Lower leg skin (tissue), 3 donors: ENCODE results near the gene VRK3.
"Not testable (repeated sequence)": the region's sequence is repeated elsewhere in the genome, so short reads cannot be mapped to it uniquely, and the experiment has no call there.

Experiments
- POLR2A ChIP-seq, 2 donors: fragments of 450-650 bp; IDR thresholded peaks; one replicate each; pipeline ENCODE4 v1.6.1; 2016 to 2017; ENCODE audit warnings: antibody characterized with exemption in 2 of 2, mild to moderate bottlenecking in 1 of 2, moderate library complexity in 1 of 2
- TF ChIP-seq, protein P1 (sequence below), 3 donors: fragments of 450-650 bp; IDR thresholded peaks; one replicate each; pipeline ENCODE4 v1.5.1; 2016; ENCODE audit warnings: antibody characterized with exemption in 3 of 3, mild to moderate bottlenecking in 3 of 3, moderate library complexity in 2 of 3

DNA sequence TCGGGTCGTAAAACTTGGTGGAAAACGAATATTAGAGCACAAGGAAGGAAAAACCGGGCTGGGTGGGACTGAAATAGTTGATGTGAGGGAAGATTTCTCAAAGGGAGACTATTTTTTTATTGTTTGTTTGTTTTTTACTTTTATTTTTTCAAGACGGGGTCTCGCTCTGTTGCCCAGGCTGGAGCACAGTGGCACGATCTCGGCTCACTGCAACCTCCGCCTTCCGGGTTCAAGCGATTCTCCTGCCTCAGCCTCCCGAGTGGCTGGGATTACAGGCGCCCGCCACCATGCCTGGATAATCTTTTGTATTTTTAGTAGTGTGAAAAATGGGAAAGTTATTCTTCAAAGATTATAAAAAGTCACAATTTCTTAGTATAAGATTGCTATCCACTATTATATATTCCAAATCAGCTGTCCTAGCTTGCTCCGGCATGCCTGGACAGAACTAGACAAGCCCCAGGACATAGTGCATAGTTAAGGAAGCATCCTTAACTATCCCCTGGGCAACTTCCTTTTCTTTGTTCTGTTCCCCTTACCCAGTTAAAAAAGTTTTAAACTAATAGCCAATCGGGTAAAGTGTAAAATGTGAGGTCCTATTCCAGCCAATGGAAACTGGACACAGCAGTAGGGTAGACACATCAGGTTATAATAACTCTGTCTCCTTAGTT is 26.2 kb upstream of the VRK3 start:
- TF ChIP-seq, protein P1, sequence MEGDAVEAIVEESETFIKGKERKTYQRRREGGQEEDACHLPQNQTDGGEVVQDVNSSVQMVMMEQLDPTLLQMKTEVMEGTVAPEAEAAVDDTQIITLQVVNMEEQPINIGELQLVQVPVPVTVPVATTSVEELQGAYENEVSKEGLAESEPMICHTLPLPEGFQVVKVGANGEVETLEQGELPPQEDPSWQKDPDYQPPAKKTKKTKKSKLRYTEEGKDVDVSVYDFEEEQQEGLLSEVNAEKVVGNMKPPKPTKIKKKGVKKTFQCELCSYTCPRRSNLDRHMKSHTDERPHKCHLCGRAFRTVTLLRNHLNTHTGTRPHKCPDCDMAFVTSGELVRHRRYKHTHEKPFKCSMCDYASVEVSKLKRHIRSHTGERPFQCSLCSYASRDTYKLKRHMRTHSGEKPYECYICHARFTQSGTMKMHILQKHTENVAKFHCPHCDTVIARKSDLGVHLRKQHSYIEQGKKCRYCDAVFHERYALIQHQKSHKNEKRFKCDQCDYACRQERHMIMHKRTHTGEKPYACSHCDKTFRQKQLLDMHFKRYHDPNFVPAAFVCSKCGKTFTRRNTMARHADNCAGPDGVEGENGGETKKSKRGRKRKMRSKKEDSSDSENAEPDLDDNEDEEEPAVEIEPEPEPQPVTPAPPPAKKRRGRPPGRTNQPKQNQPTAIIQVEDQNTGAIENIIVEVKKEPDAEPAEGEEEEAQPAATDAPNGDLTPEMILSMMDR (IDR thresholded peaks at IDR 0.05) = not testable (repeated sequence)
- not testable (repeated sequence) for TF ChIP-seq POLR2A (IDR thresholded peaks at IDR 0.05)
